Testis (tissue), 2 donors: ENCODE measurements around the gene CPLANE1.

Source experiments
- CTCF ChIP-seq, 3 experiments: fragments of 450-650 bp in 2 of 3; fragments of 200-600 bp in 1 of 3; sonication (generic) in 1 of 3; IDR thresholded peaks; one replicate each; pipeline ENCODE4 v1.5.1; 2016 to 2019; ENCODE audit warnings: antibody characterized with exemption in 3 of 3, mild to moderate bottlenecking in 2 of 3, moderate library complexity in 1 of 3
- POLR2A ChIP-seq: fragments of 450-650 bp; IDR thresholded peaks from one replicate; pipeline ENCODE4 v1.6.1; 2017; ENCODE audit warnings: antibody characterized with exemption, mild to moderate bottlenecking, moderate library complexity

GRCh38 chr5:37080697-37081096 lies 168.5 kb downstream of the CPLANE1 start:
- TF ChIP-seq POLR2A (no peak), CTCF (IDR thresholded peaks at IDR 0.05) (no peak)
